H9 (cell line): Measurements from ENCODE around the gene FLOT2. TPM values are rescaled to one million over a fixed set of nuclear protein-coding genes. Genes with fewer than 3 reads are reported as not detected.
A peak's percentile ranks its signal among the peaks of the same experiment; 100 is the strongest.

Experiments
- DNase-seq: peaks from one replicate; pipeline ENCODE4 v3.0.0-alpha.2; 2017
- H2AFZ ChIP-seq: one replicate; pipeline ENCODE4 v1.6.1; 2013; ENCODE audit warnings: mild to moderate bottlenecking, low read length, control low read depth, moderate library complexity
- H2AK5ac ChIP-seq: 2 replicates; pipeline ENCODE4 v1.6.1; 2013; ENCODE audit warnings: low read length, control low read depth, mixed read lengths; ENCODE audit not compliant: insufficient read length
- H2BK120ac ChIP-seq: one replicate; pipeline ENCODE4 v1.6.1; 2013; ENCODE audit warnings: low read depth, mild to moderate bottlenecking, low read length, control low read depth, inconsistent platforms; ENCODE audit not compliant: poor library complexity, severe bottlenecking
- H2BK12ac ChIP-seq: 2 replicates; pipeline ENCODE4 v1.6.1; 2013; ENCODE audit warnings: low read length, control low read depth, mixed read lengths, low read depth; ENCODE audit not compliant: insufficient read length
- H2BK15ac ChIP-seq: 2 replicates; pipeline ENCODE4 v1.6.1; 2013; ENCODE audit warnings: low read depth, low read length, control low read depth
- H2BK20ac ChIP-seq: one replicate; pipeline ENCODE4 v1.6.1; 2013; ENCODE audit warnings: low read depth, mild to moderate bottlenecking, low read length, control low read depth, inconsistent platforms; ENCODE audit not compliant: poor library complexity, severe bottlenecking
- H2BK5ac ChIP-seq: 2 replicates; pipeline ENCODE4 v1.6.1; 2013; ENCODE audit warnings: low read length, control low read depth, mixed read lengths; ENCODE audit not compliant: insufficient read length
- H3K14ac ChIP-seq: 2 replicates; pipeline ENCODE4 v1.6.1; 2013; ENCODE audit warnings: low read length, control low read depth; ENCODE audit not compliant: insufficient read depth
- H3K18ac ChIP-seq: 2 replicates; pipeline ENCODE4 v1.6.1; 2013; ENCODE audit warnings: low read depth, mild to moderate bottlenecking, mixed read lengths, low read length, control low read depth; ENCODE audit not compliant: insufficient read length
- H3K23ac ChIP-seq: 2 replicates; pipeline ENCODE4 v1.6.1; 2013; ENCODE audit warnings: low read length, control low read depth, mixed read lengths, low read depth; ENCODE audit not compliant: insufficient read length
- H3K23me2 ChIP-seq: 2 replicates; pipeline ENCODE4 v1.6.1; 2013; ENCODE audit warnings: low read depth, mild to moderate bottlenecking, mixed read lengths, low read length, control low read depth; ENCODE audit not compliant: insufficient read length, poor library complexity, severe bottlenecking
- H3K27ac ChIP-seq: 2 replicates; pipeline ENCODE4 v1.5.1; 2013; ENCODE audit warnings: low read length, control low read depth, mixed read lengths, low read depth; ENCODE audit not compliant: insufficient read length
- H3K27me3 ChIP-seq: 2 replicates; pipeline ENCODE4 v1.6.1; 2013; ENCODE audit warnings: low read length, control low read depth, inconsistent platforms; ENCODE audit not compliant: insufficient read depth
- H3K4ac ChIP-seq: 2 replicates; pipeline ENCODE4 v1.6.1; 2013; ENCODE audit warnings: low read depth, mild to moderate bottlenecking, control low read depth, inconsistent platforms, low read length, moderate library complexity
- H3K4me1 ChIP-seq: 2 replicates; pipeline ENCODE4 v1.6.1; 2013; ENCODE audit warnings: low read length, control low read depth, inconsistent platforms; ENCODE audit not compliant: insufficient read depth
- H3K4me2 ChIP-seq: 2 replicates; pipeline ENCODE4 v1.6.1; 2013; ENCODE audit warnings: low read length, control low read depth, mixed read lengths; ENCODE audit not compliant: insufficient read length, insufficient read depth
- H3K56ac ChIP-seq: 2 replicates; pipeline ENCODE4 v1.6.1; 2013; ENCODE audit warnings: low read depth, mild to moderate bottlenecking, mixed read lengths, low read length, control low read depth; ENCODE audit not compliant: insufficient read length
- H3K79me1 ChIP-seq: 2 replicates; pipeline ENCODE4 v1.6.1; 2013; ENCODE audit warnings: low read depth, mild to moderate bottlenecking, moderate library complexity, low read length, control low read depth, inconsistent platforms; ENCODE audit not compliant: insufficient read depth, poor library complexity, severe bottlenecking
- H3K79me2 ChIP-seq: 2 replicates; pipeline ENCODE4 v1.6.1; 2013; ENCODE audit warnings: low read length, control low read depth, inconsistent platforms; ENCODE audit not compliant: insufficient read depth
- H3K9ac ChIP-seq: 2 replicates; pipeline ENCODE4 v1.6.1; 2013; ENCODE audit warnings: low read length, control low read depth, mixed read lengths; ENCODE audit not compliant: insufficient read length; ENCODE audit errors: extremely low read depth
- H3K9me3 ChIP-seq: one replicate; pipeline ENCODE4 v1.6.1; 2013; ENCODE audit warnings: low read depth, low read length, inconsistent platforms; ENCODE audit not compliant: control insufficient read depth
- H3T11ph ChIP-seq: one replicate; pipeline ENCODE4 v1.6.1; 2013; ENCODE audit warnings: mild to moderate bottlenecking, low read length, control low read depth, inconsistent platforms
- H4K20me1 ChIP-seq: one replicate; pipeline ENCODE4 v1.6.1; 2013; ENCODE audit not compliant: control insufficient read depth, insufficient read length, insufficient read depth
- H4K5ac ChIP-seq: 2 replicates; pipeline ENCODE4 v1.6.1; 2013; ENCODE audit warnings: low read depth, mild to moderate bottlenecking, mixed read lengths, low read length, control low read depth; ENCODE audit not compliant: insufficient read length
- H4K8ac ChIP-seq: replicated peaks from 2 replicates; pipeline ENCODE4 v1.6.1; 2013; ENCODE audit warnings: low read length, control low read depth, mixed read lengths, low read depth; ENCODE audit not compliant: insufficient read length
- H4K91ac ChIP-seq: 2 replicates; pipeline ENCODE4 v1.6.1; 2013; ENCODE audit warnings: low read depth, mild to moderate bottlenecking, moderate library complexity, mixed read lengths, low read length, control low read depth; ENCODE audit not compliant: insufficient read length
- H3K27ac Mint-ChIP-seq, 3 experiments: 2 replicates in 2 of 3; 3 replicates in 1 of 3; pipeline ENCODE4 v1.8.0; 2020 to 2021; ENCODE audit warnings: mixed read lengths in 3 of 3, mild to moderate bottlenecking in 1 of 3, moderate library complexity in 1 of 3
- H3K27me3 Mint-ChIP-seq: 2 replicates; pipeline ENCODE4 v1.8.0; 2021; ENCODE audit warnings: low read depth, mild to moderate bottlenecking, moderate library complexity, mixed read lengths
- H3K36me3 Mint-ChIP-seq, 3 experiments: 2 replicates in 2 of 3; 3 replicates in 1 of 3; pipeline ENCODE4 v1.8.0; 2020 to 2021; ENCODE audit warnings: low read depth in 3 of 3, mixed read lengths in 3 of 3; ENCODE audit not compliant: insufficient read depth in 1 of 3
- H3K4me1 Mint-ChIP-seq, 2 experiments: 2 replicates each; pipeline ENCODE4 v1.8.0; 2020; ENCODE audit warnings: mixed read lengths in 2 of 2
- H3K4me3 Mint-ChIP-seq, 2 experiments: 2 replicates in 1 of 2; 3 replicates in 1 of 2; pipeline ENCODE4 v1.8.0; 2020 to 2021; ENCODE audit warnings: mild to moderate bottlenecking in 2 of 2, mixed read lengths in 2 of 2, moderate library complexity in 1 of 2
- H3K9me3 Mint-ChIP-seq, 2 experiments: 2 replicates in 1 of 2; 3 replicates in 1 of 2; pipeline ENCODE4 v1.8.0; 2020; ENCODE audit warnings: mild to moderate bottlenecking in 2 of 2, mixed read lengths in 2 of 2, moderate library complexity in 1 of 2
- WGBS: extraction: QIAGEN DNeasy Blood & Tissue Kit; methylation state at CpG from one replicate; pipeline ENCODE4 v1.1.7; 2013; ENCODE audit warnings: missing lambda C conversion rate, low lambda C conversion rate, mixed read lengths; ENCODE audit not compliant: insufficient read length; ENCODE audit errors: extremely low coverage; 5-methylcytosine and 5-hydroxymethylcytosine counted together
- total RNA-seq: library from RNA; stranded (reverse); gene quantifications from 2 replicates; pipeline ENCODE4 v1.2.1, GENCODE V29; 2021
- TF ChIP-seq, protein P1 (sequence below): fragments of 200-600 bp; sonication (generic); conservative IDR thresholded peaks from 3 replicates; pipeline ENCODE4 v1.8.0; 2021; ENCODE audit warnings: antibody characterized with exemption, mild to moderate bottlenecking

The FLOT2 gene
- total RNA-seq, 1 experiment from 2014 or later = 173 TPM

DNA sequence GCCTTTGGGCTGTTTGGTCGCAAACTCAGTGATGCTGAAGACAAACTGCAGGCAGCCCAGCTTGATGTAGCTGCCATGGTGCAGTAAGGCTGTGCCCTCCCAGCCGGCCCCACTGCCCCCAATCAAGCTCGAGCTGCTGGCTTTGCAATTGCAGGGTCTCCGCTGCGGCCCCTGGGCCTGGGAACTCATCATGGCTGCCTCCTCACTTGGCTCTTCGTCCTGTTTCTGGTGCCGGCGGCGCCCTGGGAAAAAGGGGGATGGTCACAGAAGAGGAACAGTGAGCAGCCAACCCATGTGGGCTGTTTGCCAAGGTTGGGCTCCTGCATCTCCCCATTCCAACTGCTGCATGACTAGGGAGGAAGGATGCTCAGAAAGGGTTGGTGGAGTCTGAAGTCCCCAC lies 8.7 kb upstream of the FLOT2 start:
- Histone ChIP-seq H3K9me3 (no peaks in the 10 kb centered on the region), H3T11ph (no peak overlapping the region), H3K56ac (no peak overlapping the region), H3K79me2 (no peaks in the 10 kb centered on the region), H2AK5ac (no peak overlapping the region), H3K23ac (no peak overlapping the region), H2BK120ac (no peak overlapping the region), H2AFZ (no peak overlapping the region), H3K27ac (no peak overlapping the region), H2BK20ac (no peak overlapping the region), H3K79me1 (no peaks in the 10 kb centered on the region), H4K5ac (no peak overlapping the region), H4K91ac (no peak overlapping the region), H4K8ac (no peak overlapping the region), H3K4me2 (no peak overlapping the region), H3K4ac (no peak overlapping the region), H4K20me1 (no peaks in the 10 kb centered on the region), H3K27me3 (no peaks in the 10 kb centered on the region), H2BK15ac (no peak overlapping the region), H2BK12ac (no peak overlapping the region), H2BK5ac (no peak overlapping the region), H3K14ac (no peak overlapping the region), H3K23me2 (no peaks in the 10 kb centered on the region), H3K18ac (no peak overlapping the region), H3K4me1 (peaks cover 5% of the 10 kb centered on the region; the same call in 1 of the 2 replicates), H3K9ac (no peak overlapping the region)
- Mint-ChIP-seq H3K27ac (peak overlapping the region in 1 of 3 experiments; percentile 35; a peak in 2 of 7 replicates), H3K36me3 (peaks cover 41 to 68% (median 46%) of the 10 kb centered on the region in 3 experiments), H3K4me1 (peaks cover 33 to 55% of the 10 kb centered on the region in 2 experiments), H3K27me3 (peaks cover 3% of the 10 kb centered on the region; the same call in 1 of the 2 replicates), H3K4me3 (no peak overlapping the region; a peak in 1 of 5 replicates), H3K9me3 (peaks cover 0 to 3% of the 10 kb centered on the region in 2 experiments; a peak in 2 of 5 replicates)
- no peak for DNase-seq
- TF ChIP-seq, protein P1, sequence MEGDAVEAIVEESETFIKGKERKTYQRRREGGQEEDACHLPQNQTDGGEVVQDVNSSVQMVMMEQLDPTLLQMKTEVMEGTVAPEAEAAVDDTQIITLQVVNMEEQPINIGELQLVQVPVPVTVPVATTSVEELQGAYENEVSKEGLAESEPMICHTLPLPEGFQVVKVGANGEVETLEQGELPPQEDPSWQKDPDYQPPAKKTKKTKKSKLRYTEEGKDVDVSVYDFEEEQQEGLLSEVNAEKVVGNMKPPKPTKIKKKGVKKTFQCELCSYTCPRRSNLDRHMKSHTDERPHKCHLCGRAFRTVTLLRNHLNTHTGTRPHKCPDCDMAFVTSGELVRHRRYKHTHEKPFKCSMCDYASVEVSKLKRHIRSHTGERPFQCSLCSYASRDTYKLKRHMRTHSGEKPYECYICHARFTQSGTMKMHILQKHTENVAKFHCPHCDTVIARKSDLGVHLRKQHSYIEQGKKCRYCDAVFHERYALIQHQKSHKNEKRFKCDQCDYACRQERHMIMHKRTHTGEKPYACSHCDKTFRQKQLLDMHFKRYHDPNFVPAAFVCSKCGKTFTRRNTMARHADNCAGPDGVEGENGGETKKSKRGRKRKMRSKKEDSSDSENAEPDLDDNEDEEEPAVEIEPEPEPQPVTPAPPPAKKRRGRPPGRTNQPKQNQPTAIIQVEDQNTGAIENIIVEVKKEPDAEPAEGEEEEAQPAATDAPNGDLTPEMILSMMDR = no peak
- WGBS = no CpG with 5 or more reads among the region's 9 CpGs
